ENCODE data around the gene UTP15.

Gene UTP15

DNA sequence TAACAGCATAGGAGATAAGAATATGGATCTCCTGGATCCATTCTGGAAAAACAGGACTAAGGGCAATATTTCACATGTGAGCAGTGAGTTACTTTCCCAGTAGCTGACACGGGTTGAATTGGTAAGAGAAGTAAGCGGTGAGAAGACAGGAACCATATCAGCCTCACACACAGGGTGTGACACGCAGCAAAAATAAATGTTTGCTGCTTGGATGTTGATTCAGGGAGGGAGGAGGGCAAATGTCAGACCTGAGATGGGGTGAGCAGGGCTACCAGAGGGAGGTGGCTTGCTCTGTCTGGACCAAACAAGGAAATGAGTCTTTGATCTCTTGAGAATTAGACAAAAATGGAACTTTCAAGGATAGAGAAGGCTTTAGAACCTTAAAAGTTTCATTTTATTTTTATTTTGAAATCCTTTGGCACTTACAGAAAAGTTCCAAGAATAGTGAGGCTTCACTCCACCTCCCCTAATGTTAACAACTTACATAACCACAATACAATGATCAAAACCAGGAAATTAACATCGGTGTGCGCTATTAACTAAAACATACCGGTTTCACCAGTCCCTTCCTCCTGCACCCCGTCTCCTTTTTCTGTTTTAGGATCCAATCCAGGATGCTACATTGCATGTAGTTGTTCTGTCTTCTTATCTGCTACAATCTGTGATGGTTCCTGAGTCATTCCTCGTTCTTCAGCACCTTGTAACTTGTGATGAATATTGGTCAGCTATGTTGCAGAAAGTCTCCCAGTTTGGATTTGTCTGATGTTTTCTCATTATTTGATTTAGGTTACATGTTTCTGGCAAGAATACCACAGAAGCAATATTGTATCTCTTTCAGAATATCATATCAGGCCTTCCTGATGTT is 39.9 kb downstream of the UTP15 start:
- TF ChIP-seq, protein P1, sequence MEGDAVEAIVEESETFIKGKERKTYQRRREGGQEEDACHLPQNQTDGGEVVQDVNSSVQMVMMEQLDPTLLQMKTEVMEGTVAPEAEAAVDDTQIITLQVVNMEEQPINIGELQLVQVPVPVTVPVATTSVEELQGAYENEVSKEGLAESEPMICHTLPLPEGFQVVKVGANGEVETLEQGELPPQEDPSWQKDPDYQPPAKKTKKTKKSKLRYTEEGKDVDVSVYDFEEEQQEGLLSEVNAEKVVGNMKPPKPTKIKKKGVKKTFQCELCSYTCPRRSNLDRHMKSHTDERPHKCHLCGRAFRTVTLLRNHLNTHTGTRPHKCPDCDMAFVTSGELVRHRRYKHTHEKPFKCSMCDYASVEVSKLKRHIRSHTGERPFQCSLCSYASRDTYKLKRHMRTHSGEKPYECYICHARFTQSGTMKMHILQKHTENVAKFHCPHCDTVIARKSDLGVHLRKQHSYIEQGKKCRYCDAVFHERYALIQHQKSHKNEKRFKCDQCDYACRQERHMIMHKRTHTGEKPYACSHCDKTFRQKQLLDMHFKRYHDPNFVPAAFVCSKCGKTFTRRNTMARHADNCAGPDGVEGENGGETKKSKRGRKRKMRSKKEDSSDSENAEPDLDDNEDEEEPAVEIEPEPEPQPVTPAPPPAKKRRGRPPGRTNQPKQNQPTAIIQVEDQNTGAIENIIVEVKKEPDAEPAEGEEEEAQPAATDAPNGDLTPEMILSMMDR (IDR thresholded peaks at IDR 0.05; ENCODE audit: extremely low read depth, insufficient read depth, missing control alignments): no peak
- in situ Hi-C loops (cut with MboI; ENCODE audit: low pct_unique_long_range_greater_than_20kb, low sequenced_read_pairs, unreplicated experiment): no loop called here
- DNase-seq (ENCODE audit: low spot score): no peak

DNA sequence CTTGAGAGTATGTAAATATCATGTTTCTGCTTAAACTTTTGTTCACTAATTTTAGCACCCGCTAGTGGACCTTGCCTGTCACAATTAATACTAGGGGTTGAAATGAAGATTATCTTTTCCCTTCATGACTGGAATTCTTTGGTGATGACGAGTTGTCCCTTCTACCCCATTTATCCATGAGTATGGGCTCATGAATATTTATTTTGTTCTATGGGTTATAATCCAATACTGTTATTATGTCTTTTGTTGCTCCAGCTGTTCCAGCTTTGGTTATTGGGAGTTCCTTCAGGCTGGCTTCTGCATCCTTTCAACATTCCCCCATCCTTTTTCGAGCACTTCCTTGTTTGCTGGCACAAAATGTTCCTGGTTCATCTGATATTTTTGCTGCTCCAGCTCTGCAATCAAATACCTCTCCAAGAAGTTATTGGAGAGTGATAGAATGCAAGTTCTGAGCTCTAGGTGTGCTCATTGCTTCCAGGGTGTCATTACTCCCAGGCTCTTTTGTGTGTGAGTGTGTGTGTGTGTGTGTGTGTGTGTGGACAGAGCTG is 40.7 kb downstream of the UTP15 start:
- in situ Hi-C loops (cut with MboI; ENCODE audit: low pct_unique_long_range_greater_than_20kb, low sequenced_read_pairs, unreplicated experiment): no loop called here
- TF ChIP-seq, protein P1 (IDR thresholded peaks at IDR 0.05; ENCODE audit: extremely low read depth, insufficient read depth, missing control alignments): no peak
- DNase-seq (ENCODE audit: low spot score): no peak

DNA sequence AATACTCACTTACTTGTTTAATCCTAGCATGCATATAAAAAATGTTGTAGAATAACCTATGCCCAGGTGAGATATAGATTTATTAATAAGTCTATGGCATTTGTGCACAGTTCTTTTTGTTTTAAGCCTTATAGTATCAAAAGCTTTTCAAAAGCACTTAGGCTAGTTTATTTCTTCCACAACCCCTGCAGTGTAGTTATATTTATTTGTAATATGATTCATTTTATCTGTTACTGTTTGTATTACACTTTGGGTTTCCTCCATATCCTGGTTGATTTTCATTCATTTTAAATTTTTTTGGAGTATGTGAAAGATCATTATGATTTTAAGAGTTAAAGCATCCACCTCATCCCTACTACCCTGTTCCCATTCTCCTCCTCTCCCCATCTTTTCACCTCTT is 41.7 kb downstream of the UTP15 start:
- no peak for DNase-seq (ENCODE audit: low spot score)
- TF ChIP-seq, protein P1 (IDR thresholded peaks at IDR 0.05; ENCODE audit: extremely low read depth, insufficient read depth, missing control alignments): no peak
- in situ Hi-C loops (cut with MboI; ENCODE audit: low pct_unique_long_range_greater_than_20kb, low sequenced_read_pairs, unreplicated experiment): no loop called here

DNA sequence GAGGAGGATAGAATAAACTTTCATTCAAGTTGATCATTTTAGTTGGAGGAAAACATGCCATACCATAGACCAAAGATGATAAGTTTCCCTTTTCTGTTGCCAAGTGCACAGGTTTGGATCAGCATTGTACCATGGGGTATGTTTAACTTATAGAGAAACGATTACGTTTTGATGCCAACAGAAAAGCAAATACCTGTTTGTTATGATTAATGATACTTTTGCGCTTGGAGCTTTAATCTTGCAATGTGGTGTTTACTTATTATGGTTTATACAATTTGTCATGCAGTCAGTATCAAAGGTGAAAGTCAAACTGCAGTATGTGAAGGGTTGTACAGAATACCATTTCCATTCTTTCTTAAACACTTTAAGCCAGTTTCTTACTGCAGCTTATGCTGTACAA is 47.3 kb downstream of the UTP15 start:
- TF ChIP-seq, protein P1 (IDR thresholded peaks at IDR 0.05; ENCODE audit: extremely low read depth, insufficient read depth, missing control alignments): no peak
- in situ Hi-C loops (cut with MboI; ENCODE audit: low pct_unique_long_range_greater_than_20kb, low sequenced_read_pairs, unreplicated experiment): no loop called here
- no peak for DNase-seq (ENCODE audit: low spot score)

DNA sequence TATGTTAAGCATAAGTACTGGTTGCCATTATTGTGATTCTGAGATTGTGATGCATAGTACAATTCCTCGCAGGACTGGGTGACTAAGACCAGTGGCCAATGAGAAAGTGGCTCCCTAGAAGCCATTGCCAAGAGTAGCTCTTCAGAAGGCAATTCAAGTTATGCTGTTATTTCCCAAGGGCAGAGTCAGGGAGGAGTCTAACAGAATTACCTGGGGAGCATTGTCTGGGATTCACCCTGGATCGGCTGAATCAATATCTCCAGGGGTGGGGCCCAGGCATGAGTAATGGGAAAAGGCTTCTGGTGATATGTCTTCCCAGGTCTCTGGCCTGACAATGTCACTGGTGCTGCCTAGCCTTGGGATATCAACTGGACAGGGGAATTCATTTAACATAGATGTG is 49.5 kb downstream of the UTP15 start:
- TF ChIP-seq, protein P1 (IDR thresholded peaks at IDR 0.05; ENCODE audit: extremely low read depth, insufficient read depth, missing control alignments): no peak
- in situ Hi-C loops (cut with MboI; ENCODE audit: low pct_unique_long_range_greater_than_20kb, low sequenced_read_pairs, unreplicated experiment): no loop called here
- no peak for DNase-seq (ENCODE audit: low spot score)

DNA sequence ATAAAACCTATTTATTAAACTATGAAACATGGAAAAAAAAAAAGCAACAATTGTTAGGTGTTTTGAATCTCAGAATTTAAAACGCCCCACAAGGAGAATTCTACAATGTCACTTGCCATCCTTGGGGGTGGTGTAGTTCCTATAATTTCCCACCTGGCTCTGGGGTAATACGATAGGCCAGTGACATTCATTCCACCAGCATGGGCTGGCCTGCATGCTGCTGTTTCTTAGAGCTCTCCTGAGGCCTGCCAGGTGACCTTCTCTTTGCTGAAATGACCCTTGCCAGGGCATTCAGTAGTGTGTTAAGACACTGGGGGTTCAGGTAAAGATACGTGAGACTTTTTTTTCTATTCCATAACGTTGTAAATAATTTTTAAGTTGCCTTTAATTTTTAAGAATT is 50.4 kb downstream of the UTP15 start:
- in situ Hi-C loops (cut with MboI; ENCODE audit: low pct_unique_long_range_greater_than_20kb, low sequenced_read_pairs, unreplicated experiment): no loop called here
- no peak for DNase-seq (ENCODE audit: low spot score)
- TF ChIP-seq, protein P1 (IDR thresholded peaks at IDR 0.05; ENCODE audit: extremely low read depth, insufficient read depth, missing control alignments): no peak
